ENCODE results near the gene PHF2.

PHF2 gene

GRCh38 chr9:93568169-93568568 is 8.2 kb upstream of the PHF2 start:
- no peak for DNase-seq (ENCODE audit: low spot score)

GRCh38 chr9:93569621-93570174 is 6.7 kb upstream of the PHF2 start:
- DNase-seq (ENCODE audit: low spot score): no peak

- no peak for DNase-seq (ENCODE audit: low spot score)
Measured at GRCh38 chr9:93572221-93572620, 4.2 kb upstream of the PHF2 start.

- no peak for DNase-seq (ENCODE audit: low spot score)
Measured at GRCh38 chr9:93572636-93573515, 3.5 kb upstream of the PHF2 start.

GRCh38 chr9:93573516-93573828 is 2.9 kb upstream of the PHF2 start:
- no peak for DNase-seq (ENCODE audit: low spot score)

GRCh38 chr9:93574091-93574899 is 2.1 kb upstream of the PHF2 start:
- no peak for DNase-seq (ENCODE audit: low spot score)

- DNase-seq (ENCODE audit: low spot score): no peak
Measured at GRCh38 chr9:93574900-93575795, 1.2 kb upstream of the PHF2 start.

- peak; percentile 66 for DNase-seq (ENCODE audit: low spot score)
Measured at GRCh38 chr9:93575796-93576257, 557 bp upstream of the PHF2 start.

- DNase-seq (ENCODE audit: low spot score): peak; percentile 66
Measured at GRCh38 chr9:93577078-93577974, 942 bp downstream of the PHF2 start.

- DNase-seq (ENCODE audit: low spot score): peak; percentile 33
Measured at GRCh38 chr9:93577975-93578682, 1.7 kb downstream of the PHF2 start.

GRCh38 chr9:93578844-93579243 is 2.5 kb downstream of the PHF2 start:
- no peak for DNase-seq (ENCODE audit: low spot score)

GRCh38 chr9:93579711-93580516 is 3.5 kb downstream of the PHF2 start:
- DNase-seq (ENCODE audit: low spot score): no peak

GRCh38 chr9:93580654-93581380 is 4.4 kb downstream of the PHF2 start:
- DNase-seq (ENCODE audit: low spot score): no peak

GRCh38 chr9:93582115-93582514 is 5.7 kb downstream of the PHF2 start:
- DNase-seq (ENCODE audit: low spot score): no peak

GRCh38 chr9:93582550-93582949 is 6.2 kb downstream of the PHF2 start:
- no peak for DNase-seq (ENCODE audit: low spot score)

- no peak for DNase-seq (ENCODE audit: low spot score)
Measured at GRCh38 chr9:93585259-93585658, 8.9 kb downstream of the PHF2 start.

GRCh38 chr9:93585695-93586094 is 9.3 kb downstream of the PHF2 start:
- DNase-seq (ENCODE audit: low spot score): no peak

GRCh38 chr9:93586290-93587057 is 10.1 kb downstream of the PHF2 start:
- no peak for DNase-seq (ENCODE audit: low spot score)
